Endometrium (tissue), 2 donors: ENCODE measurements around the gene DOK5.

Experiments
- FAIRE-seq: peaks from 2 replicates; lab custom pipeline; 2012; peaks lifted over from hg19 to GRCh38; lab: Jason Lieb, UNC
- donor health status: control.
- donor health status: control.

Gene DOK5

DNA sequence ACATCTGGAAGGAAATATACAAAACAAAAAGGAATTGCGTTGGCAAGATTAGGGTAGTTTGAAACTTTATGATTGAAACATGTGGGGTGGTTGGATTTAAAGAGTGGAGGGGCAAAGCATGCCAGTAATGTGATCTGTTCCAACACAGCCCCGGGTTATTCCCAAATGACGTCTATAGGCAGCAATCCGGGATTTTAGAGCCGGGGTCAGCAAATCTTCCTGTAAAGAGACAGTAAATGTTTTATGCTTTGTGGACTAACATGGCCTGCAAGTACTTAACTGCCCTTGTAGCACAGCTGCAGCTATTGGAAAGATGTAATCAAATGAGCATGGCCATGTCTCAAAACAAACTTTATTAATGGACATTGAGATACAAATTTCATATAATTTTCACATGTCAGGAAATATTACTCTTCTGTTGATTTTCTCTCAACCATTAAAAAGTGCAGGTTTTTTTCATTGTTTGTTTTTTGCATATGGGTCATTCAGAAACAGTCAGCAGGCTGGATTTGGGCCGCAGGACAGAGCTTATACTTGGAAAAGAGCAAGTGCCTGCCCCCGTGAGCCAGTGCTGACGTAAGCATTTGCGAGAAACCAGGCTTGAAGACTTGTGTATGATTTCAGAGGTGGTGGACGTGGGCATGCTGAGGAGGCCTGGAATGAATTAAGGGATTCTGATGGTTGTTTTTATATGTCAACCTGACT lies 136.5 kb downstream of the DOK5 start:
- FAIRE-seq, result no peak

DNA sequence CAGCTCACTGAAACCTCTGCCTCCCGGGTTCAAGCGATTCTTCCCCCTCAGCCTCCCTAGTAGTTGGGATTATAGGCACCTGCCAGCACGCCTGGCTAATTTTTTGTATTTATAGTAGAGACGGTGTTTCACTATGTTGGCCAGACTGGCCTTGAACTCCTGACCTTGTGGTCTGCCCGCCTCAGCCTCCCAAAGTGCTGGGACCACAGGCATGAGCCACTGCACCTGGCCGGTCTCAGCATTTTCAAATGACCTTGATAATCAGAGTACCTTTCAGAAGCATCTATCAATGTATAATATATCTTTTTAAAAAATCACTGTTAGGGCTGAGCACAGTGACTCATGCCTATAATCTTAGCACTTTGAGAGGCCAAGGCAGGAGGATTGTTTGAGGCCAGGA lies 143.0 kb downstream of the DOK5 start:
- no peak for FAIRE-seq

DNA sequence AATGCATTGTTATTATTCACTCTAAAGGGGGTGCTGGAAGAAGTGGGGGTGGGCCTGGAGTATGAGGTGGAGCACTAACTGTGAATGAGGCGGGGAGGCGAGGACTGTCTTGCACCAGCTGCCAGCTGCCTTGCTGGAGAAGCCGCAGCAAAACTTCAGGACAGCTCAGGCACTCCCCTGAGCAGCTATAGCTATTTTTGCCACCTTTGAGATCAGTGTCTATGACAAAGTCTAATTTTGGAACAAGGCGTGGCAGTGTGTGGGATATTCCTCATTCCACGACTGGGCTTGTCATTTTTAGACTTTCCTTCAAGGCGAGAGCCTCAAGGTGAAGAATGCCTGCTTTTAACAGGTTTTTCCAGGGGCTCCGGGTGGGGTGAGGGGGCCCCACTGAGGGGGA lies 143.8 kb downstream of the DOK5 start:
- FAIRE-seq, result no peak

DNA sequence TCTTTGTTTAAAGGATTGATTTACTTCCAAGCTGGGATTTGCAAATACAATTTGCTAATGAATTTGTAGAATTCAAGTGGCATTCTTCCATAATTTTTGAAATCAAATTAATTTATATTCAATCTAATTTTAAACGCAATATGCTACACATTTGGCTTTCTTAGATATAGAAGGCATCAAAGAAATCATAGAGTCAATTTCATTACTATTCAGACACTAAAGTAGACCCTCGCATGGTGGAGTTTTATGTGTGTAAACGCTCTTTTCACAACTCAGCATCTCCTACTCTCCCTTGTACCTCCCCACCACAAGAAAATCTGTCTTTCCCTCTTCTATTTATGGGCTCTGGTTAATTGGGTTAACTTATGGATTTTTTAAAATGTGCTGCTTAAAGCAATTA lies 144.3 kb downstream of the DOK5 start:
- FAIRE-seq, result no peak

DNA sequence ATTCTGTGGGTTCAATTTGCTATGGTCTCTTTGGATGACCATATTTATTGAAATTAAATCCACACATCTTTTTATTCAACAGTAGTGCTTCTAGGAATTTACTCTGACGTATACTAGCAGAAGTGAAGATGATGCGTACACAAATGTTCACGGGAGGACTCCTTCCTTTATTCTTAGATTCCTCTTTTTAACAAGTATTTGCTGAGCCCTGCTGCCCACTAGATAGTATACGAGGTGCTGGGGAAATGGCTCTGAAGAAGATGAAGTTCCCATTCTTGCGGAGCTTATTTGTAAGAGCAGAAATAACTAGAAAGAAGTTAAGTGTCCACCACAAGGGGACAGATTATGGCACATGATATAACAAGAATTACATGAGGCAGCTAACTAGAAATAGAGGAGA lies 145.2 kb downstream of the DOK5 start:
- FAIRE-seq, result no peak

DNA sequence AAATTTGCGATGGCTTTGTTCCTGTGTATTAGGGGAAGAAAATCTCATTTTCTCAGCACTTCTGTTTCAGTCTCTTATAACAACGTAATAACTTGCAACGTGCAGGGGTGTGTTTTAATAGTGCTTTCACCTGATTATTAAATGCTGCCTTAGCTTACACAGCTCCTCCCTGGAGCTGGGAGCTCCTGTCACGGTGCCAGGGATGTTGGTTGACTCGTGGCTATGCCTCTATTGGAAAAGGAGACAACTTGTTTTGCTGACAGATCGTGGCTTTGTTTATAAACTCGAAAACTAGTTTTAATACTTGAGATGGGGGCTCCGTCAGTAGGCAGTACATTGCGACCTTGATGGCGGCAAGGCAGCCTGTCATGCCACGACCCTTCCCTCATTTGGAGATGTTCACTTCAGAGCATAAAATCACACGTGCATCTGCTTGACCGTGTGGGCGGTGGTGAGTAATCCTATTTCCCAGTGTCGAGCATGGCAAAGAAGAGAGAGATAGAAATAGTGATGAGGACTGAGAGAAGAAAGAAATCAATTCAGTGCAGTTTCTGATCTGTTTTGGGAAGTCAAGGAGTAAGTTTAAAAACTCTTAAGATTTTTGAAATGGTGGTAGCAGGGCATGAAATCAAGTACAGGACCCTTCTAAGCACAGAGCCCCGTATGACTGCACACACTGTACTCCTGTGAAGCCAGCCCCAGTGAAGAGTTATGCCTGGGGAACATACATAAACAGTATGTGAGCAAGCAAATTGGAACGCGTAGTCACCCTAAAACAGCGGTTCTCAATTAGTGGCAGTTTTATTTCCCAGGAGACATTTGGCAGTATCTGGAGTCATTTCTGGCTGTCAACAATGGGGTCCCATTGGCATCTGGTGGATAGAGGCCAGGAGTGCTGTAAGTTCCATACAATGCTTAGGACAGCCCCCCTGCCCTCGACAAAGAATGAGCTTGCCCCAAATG lies 147.2 kb downstream of the DOK5 start:
- no peak for FAIRE-seq

DNA sequence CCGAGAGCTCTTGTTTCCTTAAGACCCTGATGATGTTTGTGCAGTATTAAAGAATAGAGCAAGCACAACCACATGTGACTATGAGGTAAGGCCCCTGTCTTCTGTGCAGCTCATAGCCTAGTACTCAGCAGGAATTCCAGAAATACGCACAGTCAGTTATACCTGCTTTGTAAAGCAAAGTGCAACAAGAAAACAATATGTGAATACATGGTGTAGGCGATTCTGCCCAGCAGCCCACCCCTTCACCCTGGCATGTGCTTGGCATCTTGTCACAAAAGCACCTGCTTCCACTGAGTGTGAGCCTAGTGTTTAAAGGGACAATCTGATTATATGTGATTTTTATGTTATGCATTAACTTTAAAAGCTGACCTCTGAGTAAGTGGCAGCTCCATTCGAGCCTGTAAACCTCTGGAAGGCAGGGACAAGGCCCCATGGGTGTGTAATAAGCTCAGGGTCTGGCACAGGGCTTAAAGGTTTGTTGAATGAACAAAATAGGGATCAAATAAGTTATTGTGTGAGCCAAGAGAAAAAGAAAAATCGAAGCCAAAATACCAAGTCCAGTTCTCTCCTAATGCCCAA lies 148.7 kb downstream of the DOK5 start:
- FAIRE-seq, result no peak

DNA sequence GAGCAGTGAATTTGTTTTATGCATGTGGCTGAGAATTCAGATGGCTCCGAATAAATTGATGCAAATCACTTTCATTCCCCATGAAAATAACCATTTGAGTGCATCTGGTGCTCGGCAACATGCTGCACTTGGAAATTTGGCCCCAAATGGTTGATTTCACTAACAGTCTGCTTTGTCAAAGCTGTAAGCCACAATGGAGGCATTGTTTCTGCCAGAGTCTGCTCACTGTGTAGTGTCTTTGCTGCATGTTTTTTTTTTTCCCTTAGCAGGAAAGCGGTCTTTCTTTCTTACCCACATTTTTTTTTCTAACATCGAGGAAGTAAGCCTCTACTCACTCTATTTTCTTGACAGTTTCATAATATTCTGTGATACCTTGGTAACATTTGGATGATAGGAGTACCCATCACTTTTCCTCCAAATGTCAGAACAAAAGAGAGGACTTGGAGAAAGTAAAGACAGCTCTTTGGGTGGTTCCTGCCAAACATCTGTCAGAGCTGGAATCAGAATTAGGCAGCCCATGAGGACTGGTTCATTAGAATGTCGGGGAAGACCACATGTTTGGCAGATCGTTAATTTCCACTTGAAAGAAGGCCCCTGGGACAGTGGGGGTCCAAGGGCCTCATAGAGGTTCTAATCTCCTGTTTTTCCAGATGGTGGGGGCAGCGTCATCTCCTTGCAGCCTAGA lies 149.5 kb downstream of the DOK5 start:
- no peak for FAIRE-seq

DNA sequence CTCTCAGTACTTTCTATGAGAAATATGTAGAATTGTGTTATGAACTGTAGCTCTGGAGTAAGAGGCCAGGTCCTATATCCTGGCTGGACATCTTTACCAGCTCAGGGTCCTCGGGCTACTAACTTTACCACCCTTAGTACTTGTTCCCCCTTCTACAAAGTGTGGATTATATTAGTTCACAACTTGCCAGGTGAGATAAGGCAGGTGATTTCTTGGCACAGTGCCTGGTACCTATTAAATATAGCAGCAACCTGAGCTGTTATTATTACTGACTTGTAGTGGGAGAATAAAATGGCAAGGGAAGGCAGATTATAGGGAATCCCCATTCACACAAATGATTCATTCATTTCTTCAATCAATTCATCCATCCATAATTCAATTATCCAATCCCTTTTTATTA lies 150.1 kb downstream of the DOK5 start:
- no peak for FAIRE-seq

DNA sequence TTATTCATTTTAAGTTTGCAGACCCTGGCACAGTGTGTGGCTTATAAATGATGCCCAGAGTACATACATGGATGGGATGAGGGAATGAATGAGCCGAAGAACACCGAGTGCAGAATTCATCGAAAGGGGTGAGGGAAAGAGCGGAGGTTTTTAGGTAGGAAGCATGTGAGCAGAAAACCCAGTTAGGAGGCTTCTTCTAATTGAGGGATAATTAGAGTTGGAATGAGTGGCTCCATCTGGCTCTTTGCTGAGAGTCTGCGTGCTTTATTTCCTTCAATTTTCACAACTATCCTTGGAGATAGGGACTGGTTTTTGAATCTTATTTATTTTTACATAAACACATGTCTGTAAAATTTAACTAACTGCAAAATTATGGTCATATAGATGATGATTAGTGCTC lies 150.7 kb downstream of the DOK5 start:
- no peak for FAIRE-seq

DNA sequence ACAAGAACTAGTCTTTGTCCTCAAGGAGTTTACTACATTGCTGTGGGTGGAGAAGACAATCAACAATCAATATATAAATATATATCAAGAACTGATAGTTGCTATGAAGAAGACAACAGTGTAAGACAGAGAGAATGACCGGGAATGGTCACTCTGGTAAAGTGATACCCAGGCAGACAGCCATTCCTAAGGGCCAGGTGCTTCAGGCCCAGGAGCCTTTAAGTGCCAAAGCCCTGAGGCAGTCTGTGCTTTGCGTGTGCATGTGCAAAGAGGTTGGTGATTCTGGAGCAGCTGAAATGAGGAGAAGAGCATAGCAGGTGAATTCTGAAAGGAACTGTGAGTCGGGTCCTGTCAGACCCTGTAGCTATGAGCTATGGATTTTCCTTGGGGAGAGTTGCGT lies 154.2 kb downstream of the DOK5 start:
- no peak for FAIRE-seq

DNA sequence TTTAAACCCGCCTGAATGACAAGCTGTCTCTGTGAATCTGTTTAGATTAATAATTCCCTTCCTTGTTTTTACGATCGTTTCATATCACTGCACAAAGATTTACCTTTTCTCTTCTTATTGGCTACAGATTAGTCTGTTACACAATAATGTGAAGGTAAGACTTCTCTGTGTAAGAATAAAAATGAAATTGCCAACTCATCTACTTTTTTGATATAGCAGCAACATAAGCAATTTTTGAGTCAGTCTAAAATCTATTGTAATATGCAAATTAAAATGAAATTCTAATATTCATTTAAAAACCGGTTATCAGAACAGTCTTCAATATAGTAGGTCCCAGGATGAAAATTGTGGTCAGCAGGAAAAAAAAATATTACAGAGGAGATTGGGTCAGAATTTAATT lies 155.2 kb downstream of the DOK5 start:
- no peak for FAIRE-seq

DNA sequence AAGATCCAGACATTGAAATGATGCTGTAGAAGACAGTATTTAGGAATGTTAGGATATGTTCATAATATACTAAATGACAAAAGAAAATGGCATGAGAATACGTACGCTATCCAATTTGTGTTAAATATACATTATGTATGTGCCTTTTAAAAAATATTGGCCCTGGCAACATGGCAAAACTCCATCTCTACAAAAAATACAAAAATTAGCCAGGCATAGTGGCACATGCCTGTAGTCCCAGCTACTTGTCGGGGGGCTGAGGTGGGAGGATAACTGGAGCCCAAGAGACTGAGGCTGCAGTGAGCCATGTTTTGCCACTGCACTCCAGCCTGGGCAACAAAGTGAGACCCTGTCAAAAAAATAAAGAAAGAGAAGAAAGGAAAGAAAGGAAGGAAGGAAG lies 155.7 kb downstream of the DOK5 start:
- FAIRE-seq, result no peak

DNA sequence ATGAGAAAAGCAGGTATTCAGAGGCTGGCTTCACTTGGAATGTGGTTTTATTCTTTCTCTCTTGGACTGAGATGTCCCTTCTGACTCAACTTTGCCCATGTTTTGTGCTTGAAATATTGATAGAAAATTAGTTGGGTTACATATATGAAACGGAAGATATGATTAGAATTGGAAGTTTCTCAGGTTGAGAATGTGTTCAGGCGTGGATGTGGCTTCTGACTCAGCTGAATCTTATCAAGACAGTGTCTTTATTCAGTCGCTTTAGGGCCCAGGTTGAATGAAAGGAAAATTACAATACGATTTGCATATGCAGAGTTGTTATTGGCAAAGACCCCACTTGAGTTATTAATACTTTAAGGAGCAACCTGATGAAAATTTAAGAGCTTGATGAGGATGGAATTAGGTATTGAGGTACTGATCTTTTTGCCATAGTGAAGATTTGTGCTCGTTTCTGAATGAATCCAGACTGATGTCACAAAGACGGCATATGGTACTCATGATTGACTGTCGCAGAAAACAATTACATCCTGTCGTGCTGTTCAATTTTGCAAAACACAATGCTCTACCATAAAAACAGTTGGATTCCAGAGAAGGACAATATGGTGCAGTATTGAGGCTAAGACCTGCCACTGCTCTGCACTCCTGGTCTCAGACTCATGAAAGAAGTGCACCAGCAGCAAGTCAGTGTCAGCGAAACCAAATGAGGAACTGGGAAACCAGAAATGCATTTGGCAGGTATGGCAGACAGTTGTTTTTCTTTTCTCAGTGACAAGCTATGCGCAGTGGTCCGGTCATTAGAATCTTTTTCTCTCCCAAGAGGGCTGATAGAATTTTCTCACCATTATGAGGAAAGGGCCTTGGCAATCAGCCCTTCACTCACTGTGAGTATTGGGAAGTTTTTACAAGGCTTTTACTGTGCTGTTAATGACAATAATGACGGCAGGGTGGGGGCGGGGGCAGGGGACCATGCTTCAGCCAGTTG lies 158.3 kb downstream of the DOK5 start:
- no peak for FAIRE-seq

DNA sequence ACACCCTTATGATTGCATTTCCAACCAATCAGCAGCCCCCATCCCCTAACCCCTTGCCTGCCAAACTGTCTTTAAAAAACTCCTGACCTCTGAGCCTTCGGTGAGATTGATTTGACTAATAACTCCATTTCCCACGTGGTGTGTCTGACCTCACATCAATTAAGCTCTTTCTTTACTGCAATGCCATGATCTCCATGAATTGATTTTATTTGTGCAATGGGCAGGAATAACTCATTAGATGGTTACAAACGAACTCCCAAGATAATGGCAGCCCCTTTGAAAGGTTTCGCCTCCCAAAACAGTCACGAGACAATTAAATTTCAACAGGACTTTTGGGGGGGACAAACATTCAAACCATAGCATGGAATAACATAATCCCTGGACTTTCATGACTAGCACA lies 161.2 kb downstream of the DOK5 start:
- FAIRE-seq, result no peak

DNA sequence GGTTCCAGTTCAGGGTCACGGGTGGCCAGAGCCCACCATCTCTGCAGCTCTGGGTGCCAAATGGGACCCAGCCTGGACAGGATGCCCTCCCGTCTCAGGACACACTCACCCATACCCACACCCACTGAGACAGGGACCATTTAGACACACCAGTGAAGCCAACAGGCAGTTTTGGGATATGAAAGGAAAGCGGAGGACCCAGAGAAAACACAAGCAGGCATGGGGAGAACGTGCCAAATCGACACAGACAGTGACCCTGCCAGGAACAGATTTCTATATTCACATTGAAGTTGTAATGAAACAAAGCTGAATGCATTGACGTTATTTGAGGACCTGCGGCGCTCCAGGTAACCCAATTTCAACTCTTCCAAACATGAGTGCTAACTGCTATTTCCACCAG lies 164.5 kb downstream of the DOK5 start:
- no peak for FAIRE-seq

DNA sequence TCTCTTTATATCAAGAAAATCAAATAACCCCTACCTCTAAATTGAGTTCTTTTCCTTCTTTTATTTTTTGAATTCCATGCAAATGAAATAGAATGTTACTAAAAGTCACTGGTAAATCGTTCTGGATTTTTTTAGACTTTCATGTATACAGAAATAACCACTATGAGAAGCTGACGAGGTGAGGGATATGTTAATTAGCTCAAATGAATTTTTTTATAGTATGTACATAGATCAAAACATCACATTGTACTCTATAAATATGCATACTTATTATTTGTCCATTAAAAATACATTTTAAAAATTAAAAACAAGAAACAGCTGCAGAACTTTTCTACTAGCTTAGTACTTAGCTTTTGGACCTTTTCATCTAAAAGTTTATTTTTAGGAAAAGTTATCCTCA lies 165.4 kb downstream of the DOK5 start:
- FAIRE-seq, result no peak

DNA sequence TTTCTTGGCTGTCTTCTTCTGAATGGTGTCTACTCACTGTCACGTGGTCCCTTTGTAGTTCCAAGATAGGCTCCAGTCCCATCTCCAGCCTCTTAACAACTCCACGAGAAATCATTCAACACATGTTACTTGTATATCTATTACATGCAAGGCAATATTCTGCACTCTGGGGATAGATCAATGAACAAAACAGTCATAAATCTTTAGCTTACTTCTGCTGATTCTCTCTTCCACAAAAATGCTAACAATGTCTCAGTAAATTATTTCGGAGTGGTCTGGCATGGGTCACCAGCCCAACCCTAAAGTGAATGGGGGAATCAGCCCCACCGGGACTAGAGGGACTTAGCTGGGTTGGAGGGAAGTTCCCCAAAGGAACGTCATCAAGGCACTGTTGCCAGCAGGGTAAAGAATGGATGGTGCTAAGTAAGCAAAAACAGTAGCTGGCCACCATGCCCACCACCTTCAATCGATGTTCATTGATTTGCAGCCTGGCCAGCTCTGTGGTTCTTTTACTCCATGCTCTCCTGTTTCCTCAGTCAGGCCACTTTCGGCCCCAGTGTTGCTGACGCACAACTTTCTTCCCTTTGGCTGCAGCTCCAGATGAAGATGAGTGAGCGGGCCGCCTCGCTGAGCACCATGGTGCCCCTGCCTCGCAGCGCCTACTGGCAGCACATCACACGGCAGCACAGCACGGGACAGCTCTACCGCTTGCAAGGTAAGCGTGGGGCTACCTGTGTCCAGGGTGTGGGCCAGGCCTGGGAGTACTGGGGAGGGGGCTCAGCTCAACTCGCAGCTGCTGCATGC lies 167.7 kb downstream of the DOK5 start:
- FAIRE-seq, result no peak

DNA sequence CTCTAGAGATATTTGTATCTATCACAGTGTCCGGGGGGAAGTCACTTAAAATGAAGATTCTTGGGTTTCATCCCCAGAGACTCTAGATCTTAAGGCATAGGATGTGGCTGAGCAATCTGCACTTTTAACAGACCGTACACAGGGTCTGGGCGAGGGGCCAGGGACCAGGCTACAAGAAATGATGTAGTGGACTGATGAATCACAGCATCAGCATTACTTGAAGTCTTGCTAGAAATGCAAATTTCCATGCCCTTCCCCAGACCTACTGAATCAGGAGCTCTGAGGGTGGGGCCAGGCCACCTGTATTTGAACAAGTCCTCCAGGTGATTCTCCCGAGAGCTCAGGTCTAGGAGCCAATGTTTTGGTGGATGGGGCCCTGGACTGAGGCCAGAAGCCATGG lies 168.4 kb downstream of the DOK5 start:
- FAIRE-seq, result no peak

DNA sequence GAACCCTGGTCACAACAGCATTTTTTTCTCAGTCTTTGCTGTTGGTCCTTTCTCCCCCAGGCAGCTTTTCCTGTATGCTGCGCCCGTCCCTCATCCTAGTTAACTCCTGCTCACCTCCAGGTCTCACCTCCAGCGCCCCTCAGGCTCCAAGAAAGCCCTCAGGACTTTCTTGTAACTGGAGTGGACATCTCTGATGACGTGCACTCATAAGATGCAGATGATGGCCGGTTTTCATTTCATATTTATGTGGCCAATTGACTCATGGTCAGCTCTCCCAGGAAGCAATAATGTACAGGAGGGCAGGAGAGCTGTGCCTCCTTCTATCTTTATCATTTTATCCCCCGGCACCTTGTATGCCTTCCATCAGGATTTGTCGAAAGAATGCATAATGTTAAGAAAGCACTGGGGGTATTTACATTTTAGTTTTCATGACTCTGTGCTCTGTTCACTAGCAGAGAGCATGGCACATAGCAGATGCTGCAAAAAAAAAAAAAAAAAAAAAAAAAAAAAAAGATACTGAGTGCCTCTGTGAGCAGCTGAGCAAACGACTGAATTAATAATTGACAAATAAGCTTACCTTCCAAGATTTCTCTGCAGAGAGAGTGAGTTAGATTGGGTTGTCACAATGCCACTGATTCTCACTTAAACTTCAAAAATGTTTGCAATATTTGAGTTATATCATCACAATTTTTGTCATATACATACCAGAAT lies 170.2 kb downstream of the DOK5 start:
- FAIRE-seq, result no peak
